Activated CD8-positive, alpha-beta memory T cell treated with anti-CD3 and anti-CD28 coated beads, Interleukin-2, amount 50 U/mL, for 24 hours (primary cell): ENCODE results near the gene ANLN.

Source experiments
- DNase-seq: peaks from one replicate; pipeline ENCODE4 v3.0.0-alpha.2; 2020; ENCODE audit errors: extremely low read depth

The ANLN gene, protein sequence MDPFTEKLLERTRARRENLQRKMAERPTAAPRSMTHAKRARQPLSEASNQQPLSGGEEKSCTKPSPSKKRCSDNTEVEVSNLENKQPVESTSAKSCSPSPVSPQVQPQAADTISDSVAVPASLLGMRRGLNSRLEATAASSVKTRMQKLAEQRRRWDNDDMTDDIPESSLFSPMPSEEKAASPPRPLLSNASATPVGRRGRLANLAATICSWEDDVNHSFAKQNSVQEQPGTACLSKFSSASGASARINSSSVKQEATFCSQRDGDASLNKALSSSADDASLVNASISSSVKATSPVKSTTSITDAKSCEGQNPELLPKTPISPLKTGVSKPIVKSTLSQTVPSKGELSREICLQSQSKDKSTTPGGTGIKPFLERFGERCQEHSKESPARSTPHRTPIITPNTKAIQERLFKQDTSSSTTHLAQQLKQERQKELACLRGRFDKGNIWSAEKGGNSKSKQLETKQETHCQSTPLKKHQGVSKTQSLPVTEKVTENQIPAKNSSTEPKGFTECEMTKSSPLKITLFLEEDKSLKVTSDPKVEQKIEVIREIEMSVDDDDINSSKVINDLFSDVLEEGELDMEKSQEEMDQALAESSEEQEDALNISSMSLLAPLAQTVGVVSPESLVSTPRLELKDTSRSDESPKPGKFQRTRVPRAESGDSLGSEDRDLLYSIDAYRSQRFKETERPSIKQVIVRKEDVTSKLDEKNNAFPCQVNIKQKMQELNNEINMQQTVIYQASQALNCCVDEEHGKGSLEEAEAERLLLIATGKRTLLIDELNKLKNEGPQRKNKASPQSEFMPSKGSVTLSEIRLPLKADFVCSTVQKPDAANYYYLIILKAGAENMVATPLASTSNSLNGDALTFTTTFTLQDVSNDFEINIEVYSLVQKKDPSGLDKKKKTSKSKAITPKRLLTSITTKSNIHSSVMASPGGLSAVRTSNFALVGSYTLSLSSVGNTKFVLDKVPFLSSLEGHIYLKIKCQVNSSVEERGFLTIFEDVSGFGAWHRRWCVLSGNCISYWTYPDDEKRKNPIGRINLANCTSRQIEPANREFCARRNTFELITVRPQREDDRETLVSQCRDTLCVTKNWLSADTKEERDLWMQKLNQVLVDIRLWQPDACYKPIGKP

DNA sequence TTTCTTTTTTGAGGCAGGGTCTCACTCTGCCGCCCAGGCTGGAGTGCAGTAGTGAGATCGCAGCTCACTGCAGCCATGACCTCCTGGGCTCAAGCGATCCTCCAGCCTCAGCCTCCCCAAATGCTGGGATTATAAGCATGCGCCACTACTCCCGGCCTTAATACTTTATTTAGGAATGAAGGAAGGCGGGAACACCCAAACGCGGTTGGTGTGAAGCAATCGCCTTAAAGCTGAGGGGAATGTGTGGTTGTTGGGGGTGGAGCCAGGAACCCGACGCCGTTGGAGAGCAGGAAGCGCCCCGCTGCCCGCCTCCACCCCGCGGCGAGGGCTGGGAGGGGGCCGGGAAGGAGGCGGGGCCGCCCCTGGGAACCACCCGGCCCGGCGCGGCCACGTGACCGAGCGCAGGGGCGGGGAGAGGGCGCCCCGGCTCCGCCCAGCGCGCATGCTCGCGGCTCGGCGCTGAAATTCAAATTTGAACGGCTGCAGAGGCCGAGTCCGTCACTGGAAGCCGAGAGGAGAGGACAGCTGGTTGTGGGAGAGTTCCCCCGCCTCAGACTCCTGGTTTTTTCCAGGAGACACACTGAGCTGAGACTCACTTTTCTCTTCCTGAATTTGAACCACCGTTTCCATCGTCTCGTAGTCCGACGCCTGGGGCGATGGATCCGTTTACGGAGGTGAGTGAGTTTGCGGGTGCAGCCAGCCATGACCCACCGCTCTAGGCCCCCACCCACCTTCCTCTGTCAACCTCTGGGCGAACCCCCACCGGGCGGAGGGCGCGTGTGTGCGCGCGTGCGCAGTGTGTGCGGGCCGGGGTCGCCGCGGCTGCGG lies at the start of gene ANLN:
ANLN (plus strand) TSS at position 492 of the 828 bp plus-strand sequence; CDS start at position 657, 165 bp downstream.
- DNase-seq: peak; percentile 44

DNA sequence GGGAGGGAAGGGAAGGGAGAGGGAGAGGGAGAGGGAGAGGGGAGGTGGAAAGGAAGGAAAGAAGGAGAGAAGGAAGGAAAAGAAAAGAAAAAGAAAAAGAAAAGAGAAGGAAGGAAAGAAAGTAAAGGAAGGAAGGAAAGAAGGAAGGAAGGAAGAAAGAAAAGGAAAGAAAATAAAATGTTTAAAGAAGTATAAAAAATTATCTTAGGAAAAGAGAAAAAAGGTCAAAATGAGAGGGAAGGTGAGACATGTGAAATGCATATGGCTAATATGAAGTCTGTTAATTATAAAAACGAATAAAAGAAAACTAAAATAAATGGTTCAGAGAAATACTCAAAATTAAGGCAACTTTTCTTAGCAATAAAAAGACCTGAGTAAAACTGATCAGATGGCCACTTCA lies 46.1 kb upstream of the ANLN start:
- DNase-seq: no peak

DNA sequence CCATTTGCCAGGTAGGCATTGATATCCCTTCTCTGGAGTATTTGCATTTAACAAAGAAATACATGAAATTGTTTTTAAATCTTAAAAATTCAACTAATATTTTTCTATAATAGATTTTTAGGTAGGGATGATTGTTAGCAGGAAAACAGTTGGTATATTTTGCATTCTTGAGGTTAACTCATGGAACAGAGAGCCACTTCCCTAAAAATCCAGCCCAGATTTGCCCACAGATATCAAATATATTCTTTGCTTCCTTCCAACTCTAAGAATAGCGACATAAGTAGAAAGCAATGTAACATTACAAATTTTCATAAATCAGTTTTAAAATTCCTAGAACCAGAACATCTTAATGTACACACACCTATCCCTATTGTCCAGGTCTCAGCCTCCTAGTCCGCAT lies 45.0 kb upstream of the ANLN start:
- no peak for DNase-seq

DNA sequence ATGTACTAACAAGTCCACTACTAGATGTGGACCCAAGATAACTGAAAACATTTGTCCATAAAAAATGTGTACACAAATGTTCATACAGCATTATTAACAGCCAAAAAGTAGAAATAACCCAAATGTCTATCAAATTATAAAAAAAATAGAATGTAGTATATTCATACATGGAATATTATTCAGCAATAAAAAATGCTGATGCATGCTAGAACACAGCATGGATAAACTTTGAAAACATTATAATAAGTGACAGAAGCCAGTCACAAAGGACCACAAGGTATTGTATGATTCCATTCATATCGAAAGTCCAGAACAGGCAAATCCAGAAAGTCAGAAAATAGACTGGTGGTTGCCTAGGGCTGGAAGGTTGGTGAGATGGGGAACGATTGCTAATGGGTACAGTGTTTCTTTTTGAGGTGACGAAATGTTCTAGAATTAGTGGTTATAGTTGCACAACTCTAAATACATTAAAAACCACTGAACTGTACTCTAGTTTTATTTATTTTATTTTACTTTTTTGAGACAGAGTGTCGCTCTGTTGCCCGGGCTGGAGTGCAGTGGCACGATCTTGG lies 43.3 kb upstream of the ANLN start:
- no peak for DNase-seq

DNA sequence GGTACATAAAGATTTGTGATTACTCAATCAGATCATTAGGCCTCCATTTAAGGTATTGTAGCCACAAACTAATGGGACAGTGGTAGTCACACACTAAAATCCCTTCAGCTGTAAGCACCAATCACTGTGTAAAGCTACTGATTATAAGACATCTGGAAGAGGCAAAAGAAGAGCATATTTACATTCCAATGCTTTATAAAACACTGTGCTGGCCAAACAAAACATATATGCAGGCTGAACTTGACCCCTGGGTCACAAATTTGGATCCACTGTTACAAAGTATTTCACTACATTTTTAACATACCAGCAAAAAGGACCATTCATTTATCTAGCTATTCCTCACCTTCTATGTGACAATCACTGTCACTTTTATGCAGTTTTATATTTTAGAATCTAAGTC lies 41.4 kb upstream of the ANLN start:
- DNase-seq: no peak

DNA sequence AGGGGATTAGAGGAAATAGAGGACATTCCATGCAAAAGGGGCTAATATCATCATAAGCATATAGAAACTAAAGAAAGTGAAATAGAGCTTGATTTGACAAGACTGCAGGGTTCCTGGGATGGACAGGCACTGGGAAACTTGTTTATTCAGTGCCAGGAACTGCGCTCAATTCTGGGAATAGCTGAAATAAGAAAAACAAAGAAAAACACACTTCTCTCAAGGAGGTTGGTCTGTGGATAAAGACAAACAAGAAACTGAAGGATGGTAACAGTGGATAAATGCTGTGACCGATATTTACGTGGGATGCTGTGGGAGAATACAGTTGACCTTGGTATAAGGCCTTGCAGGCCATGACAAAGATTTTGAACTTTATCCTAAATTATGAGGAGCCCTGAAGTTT lies 40.9 kb upstream of the ANLN start:
- no peak for DNase-seq

DNA sequence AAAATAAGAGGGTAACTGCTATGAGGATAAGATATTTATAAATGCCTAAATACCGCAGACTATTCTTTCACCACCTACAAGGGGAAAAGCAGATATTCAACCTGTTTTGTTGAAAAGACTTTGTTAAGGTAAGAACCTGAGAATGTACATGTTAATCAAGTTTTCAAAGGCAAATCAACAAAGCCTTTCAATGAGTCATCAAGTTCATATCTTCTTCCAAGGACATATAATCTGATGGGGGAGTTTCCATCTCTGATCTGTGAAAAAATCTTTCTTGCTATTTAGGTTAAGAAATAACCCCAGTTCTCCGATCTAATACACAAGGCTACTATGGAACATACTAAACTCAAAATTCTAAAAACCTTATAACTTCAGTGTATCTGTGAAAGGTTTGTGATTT lies 40.0 kb upstream of the ANLN start:
- no peak for DNase-seq

DNA sequence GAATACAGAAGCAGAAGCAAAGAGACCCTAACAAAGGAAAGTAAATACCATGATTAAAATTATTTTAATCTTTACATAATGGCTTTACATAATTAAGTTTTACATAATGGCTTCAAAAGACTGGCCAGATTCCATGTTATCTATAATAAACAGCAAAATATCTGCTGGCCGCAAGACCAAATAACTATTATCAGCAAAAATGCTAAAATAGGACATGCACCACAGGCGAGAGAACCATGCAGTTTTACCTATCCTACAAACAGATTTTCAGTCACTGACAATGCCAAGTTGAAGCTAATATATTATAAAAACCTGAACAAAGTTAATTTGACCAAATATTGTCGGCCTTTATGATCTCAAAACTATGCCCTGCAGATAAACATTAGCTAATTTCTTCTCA lies 34.2 kb upstream of the ANLN start:
- DNase-seq: no peak

DNA sequence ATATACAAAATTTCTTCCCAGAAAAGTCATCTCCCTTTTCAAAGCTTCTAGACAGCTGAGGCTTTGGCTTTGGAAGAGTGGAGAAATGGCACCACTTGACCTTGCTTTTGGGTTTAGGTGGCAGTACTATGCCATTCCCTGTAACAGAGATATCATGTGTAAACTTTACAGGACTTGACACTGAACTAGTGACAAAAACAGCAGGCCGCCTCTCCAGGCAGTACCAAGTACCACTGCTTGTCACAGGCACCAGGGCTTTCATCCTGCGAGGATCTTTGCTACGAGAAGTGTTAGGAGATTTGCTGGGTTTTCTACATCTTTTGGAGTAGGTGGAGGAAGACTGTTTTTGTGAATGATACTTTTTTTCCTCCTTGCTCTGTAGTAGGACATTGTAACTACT lies 32.6 kb upstream of the ANLN start:
- DNase-seq: no peak

DNA sequence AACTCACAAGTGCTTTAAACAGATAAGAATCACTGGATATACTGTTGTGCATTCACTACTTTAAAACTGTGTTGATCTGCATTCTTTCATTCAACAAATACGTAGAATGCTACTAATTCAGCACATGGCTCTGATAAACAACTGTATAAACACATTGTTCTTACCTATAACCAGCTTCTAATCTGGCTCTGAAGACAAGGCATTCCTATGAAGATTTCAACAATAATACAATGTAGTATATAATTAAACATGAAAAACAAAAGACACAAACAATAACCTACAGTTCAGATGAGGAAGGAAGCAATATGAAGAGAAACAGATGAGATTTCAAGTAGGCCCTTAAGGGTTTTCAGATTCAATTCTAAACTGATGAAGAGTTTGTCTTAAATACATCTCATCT lies 31.1 kb upstream of the ANLN start:
- no peak for DNase-seq

DNA sequence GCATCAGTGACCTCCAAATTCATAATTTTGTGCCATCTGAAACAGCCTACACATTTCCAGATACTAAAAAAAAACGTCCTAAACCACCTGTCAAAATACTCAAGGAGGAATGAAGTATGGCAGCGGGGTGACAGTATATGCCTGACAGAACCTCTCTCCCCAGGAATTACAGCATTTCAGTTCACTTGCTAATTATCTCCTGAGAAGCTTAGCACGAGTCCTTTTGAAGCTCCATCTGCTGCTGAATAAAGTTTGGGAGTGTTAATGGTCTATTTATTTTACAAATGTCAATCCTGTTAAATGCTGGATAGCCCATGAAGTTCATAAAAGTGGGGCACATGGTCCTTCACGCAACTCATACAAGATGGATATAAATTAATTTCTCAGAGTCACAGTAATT lies 29.4 kb upstream of the ANLN start:
- no peak for DNase-seq

DNA sequence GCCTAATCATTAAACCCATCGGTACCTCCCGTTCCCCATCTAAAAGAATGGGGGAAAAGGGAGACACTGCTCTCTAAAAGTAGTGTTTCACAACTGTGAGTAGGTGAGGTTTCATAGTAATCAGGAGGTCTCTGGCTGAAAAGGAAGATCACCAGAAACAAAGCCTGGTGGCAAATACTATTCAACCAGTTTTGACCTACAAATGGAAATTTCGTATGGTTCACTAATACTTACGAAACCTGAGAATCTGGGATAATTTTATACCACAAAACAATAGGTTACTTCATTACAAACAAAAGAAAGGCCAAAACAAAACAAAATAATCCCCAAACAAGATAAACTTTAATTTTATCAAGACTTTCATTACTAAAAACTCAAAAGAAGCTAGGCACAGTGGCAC lies 28.4 kb upstream of the ANLN start:
- no peak for DNase-seq

DNA sequence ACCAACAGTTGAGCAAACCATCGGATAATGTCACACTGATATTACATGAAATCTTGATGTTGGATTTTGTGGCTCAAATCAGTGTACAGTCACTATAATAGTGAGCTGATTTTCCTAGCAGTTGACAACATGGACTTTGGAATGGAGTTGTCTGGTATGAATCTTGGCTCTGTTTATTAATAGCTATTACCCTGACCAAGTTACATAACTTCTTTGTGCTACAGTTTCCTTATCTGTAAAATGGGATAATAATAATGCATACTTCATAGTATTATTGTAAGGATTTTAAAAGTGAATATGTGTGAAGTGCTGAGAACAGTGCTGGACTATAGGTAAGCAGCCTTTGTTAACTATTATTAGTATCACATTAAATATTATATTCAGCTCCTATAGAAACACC lies 26.1 kb upstream of the ANLN start:
- DNase-seq: no peak

DNA sequence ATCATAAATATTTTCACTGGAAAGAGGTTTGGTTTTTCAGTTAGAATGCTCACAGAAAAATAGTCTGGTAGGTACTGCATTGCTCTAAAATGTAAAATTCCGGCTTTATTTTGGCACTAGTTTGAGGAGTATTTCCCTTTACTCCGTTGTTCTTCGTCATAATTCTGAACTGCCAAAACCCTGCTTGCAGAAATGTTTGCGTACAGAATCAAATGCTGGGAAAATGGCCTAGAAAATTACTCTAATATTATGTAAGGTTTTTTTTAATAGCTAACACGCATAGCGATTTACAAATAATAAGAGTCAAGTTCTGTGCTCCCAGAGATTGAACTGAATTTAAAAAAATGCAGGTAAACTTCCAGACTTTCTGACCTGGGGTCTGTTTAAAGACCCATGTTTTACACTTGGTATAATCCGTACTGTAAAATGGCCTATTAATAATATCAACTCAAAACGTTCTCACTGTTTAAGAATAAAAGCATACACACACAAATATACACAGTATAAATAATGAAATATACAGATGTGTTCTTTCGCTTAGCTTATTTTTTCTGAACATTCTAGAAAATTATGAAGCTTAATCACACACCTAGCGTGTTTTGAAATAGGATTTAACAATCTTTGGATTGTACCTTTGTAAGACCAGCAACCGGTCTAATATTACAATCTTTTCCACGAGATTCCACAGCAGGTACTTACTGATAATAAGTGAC lies 23.5 kb upstream of the ANLN start:
- DNase-seq: no peak

DNA sequence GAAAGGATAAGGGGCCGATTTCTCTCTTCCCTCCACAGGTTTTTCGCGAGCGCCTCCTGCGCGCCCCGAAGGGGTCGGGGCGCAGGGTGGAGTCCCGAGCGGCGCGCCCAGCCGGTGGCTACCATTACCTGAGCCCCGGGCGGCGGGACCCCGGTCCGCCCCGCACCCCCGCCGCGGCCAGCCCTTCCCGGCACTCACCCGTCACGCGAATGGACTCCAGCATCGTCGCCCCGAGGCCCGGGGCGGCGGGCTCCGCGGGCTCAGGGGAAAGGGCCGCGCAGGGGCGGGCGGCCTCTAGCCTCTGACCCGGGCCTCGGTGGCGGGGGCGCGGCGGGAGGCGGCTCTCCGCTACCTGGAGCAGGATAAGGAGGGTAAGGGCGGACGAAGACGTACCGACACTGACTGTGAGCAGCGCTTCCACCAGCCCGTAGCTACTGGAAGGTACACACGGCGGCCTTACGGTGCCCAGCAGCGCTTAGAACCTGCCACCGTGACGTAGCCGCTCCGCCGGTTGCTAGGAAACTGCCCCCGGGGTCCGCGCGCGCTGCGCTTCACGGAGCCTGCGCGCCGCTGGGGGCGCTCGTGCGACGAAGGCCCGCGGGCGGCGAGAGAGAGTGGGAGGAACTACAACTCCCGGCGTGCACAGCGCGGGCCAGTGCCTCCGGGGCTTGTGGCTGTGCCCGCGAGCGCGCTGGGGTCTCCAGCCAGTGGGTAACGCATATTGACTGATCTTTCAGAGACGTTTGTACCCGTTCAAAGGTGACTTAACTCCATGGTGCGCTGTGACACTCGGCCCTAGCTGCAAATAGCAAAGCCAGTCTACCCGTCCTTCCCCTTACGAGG lies 22.7 kb upstream of the ANLN start:
- DNase-seq: peak; percentile 65

DNA sequence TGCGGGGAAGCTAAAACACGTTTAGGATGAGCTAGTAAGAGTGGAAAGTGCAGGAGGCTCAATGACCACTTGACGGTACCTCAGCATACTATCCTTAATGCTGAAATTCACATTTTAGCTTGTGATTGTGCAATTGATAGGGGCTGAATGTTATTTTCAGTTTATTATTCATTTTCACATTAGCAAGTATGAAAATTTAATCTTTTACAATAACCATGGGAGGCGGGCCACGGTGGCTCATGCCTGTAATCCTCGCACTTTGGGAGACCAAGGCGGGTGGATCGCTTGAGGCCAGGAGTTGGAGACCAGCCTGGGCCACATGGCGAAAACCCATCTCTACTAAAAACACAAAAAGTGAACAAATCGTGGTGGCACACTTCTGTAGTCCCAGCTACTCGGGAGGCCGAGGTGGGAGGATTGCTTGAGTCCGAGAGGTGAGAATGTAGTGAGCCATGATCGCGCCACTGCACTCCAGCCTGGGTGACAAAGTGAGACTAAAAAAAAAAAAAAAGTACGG lies 22.0 kb upstream of the ANLN start:
- no peak for DNase-seq

DNA sequence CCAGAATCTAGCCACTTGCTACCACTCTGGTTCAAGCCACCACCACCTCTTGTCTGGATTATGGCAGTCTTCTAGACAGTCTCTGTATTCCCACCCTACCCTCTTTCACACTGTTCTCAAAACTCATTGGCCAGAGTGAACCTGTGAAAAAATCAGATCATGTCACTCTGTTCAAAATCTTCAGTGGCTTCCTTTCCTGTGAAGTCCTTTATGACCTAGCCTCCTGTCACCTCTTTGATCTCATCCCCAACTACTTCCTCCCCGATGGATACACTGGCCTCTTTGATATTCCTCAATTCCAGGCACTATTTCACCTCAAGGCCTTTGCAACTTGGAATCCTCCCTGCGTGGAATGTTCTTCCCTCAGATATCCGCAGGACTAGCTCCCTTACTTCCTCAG lies 21.2 kb upstream of the ANLN start:
- no peak for DNase-seq

DNA sequence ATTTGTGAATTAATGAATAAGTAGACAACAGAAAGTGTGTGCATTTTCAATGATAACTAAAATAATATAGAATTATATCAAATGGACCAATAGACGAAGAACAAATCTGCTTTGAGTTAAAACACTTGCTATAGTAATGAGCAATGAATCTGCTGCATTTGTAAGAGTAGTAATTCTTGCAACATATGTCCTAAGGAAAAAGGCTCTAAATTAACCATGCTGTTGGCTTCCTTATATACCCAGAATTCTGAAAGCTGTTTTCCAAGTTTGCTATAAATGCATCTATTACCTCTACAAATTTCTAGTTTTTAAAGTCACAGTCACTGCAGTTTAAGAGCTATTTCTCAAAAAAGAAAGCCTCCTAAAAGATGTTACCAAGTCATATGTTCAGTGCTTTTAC lies 20.5 kb upstream of the ANLN start:
- no peak for DNase-seq

DNA sequence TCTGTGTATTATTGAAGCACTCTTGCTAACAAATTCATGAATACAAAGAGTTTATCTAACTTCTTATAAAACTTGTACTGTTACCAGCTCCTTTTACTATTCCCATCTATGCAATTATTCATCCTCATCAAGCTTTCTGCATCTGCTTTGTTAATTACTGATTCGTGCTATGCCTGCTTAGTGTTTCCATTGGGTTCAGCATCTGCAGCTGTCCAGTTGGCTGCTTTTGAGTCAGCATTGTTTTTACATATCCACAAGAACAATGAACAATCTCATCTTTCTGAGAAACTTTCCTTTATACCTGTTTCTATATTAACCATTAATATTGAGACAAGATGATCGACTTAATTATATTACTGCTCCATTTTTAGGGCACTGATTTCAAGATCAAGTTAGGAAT lies 19.6 kb upstream of the ANLN start:
- no peak for DNase-seq

DNA sequence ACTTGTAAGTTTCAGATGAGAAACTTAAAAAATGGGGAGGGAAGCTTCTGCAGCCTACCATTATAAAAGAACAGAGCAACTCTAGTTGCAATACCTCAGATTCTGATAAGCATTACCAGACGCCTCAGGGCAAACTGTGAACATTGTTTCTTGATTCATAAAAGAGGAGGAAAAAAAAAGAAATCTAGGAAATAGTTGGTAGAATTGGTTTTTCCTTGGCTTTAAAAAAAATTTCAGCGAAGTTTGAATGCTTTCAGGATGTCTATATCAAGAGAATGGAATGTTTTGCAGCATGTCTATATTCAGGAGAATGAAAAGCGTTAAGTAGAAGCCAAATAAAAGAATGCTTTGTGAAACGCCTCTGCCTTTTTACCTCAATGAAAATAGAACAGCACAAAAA lies 17.5 kb upstream of the ANLN start:
- DNase-seq: no peak
